Astrocyte of the hippocampus (primary cell): ENCODE data around the gene ADGRV1.
"Not testable (repeated sequence)": the region's sequence is repeated elsewhere in the genome, so short reads cannot be mapped to it uniquely, and the experiment has no call there.

Experiments
- DNase-seq: peaks from one replicate; pipeline ENCODE4 v3.0.0; 2011; ENCODE audit warnings: low read depth, low spot score

Gene ADGRV1

GRCh38 chr5:90551376-90551775, 7.2 kb upstream of the ADGRV1 start:
- DNase-seq, result no peak

- DNase-seq, result no peak
Observed at GRCh38 chr5:90553711-90554110, 4.9 kb upstream of the ADGRV1 start.

- DNase-seq, result no peak
Observed at GRCh38 chr5:90554358-90555006, 4.1 kb upstream of the ADGRV1 start.

GRCh38 chr5:90555666-90556065, 2.9 kb upstream of the ADGRV1 start:
- no peak for DNase-seq

- DNase-seq, result no peak
Observed at GRCh38 chr5:90557391-90557790, 1.2 kb upstream of the ADGRV1 start.

GRCh38 chr5:90557871-90558270, 726 bp upstream of the ADGRV1 start:
- peak; percentile 3 for DNase-seq

- no peak for DNase-seq
Observed at GRCh38 chr5:90560771-90561170, 2.2 kb downstream of the ADGRV1 start.

- DNase-seq, result no peak
Observed at GRCh38 chr5:90561766-90562165, 3.2 kb downstream of the ADGRV1 start.

GRCh38 chr5:90562341-90562740, 3.7 kb downstream of the ADGRV1 start:
- DNase-seq, result peak; percentile 63

GRCh38 chr5:90563108-90563507, 4.5 kb downstream of the ADGRV1 start:
- no peak for DNase-seq

- DNase-seq, result no peak
Observed at GRCh38 chr5:90565491-90565890, 6.9 kb downstream of the ADGRV1 start.

GRCh38 chr5:90569084-90569483, 10.5 kb downstream of the ADGRV1 start:
- DNase-seq, result no peak

- DNase-seq, result no peak
Observed at GRCh38 chr5:90570034-90570433, 11.4 kb downstream of the ADGRV1 start.

GRCh38 chr5:90571147-90571773, 12.7 kb downstream of the ADGRV1 start:
- DNase-seq, result no peak

- DNase-seq, result no peak
Observed at GRCh38 chr5:90575712-90576111, 17.1 kb downstream of the ADGRV1 start.

GRCh38 chr5:90576566-90576965, 18.0 kb downstream of the ADGRV1 start:
- not testable (repeated sequence) for DNase-seq

GRCh38 chr5:90579905-90580304, 21.3 kb downstream of the ADGRV1 start:
- not testable (repeated sequence) for DNase-seq

- DNase-seq, result no peak
Observed at GRCh38 chr5:90581956-90582355, 23.4 kb downstream of the ADGRV1 start.

- DNase-seq, result no peak
Observed at GRCh38 chr5:90585337-90585986, 26.9 kb downstream of the ADGRV1 start.

GRCh38 chr5:90586469-90586868, 27.9 kb downstream of the ADGRV1 start:
- no peak for DNase-seq

- no peak for DNase-seq
Observed at GRCh38 chr5:90590170-90590569, 31.6 kb downstream of the ADGRV1 start.

- DNase-seq, result not testable (repeated sequence)
Observed at GRCh38 chr5:90593083-90593482, 34.5 kb downstream of the ADGRV1 start.

GRCh38 chr5:90595766-90596165, 37.2 kb downstream of the ADGRV1 start:
- not testable (repeated sequence) for DNase-seq
